ENCODE measurements around the gene MBP. TPM values are rescaled to one million over a fixed set of nuclear protein-coding genes. Genes with fewer than 3 reads are reported as not detected.
"Not testable (repeated sequence)": the region's sequence is repeated elsewhere in the genome, so short reads cannot be mapped to it uniquely, and the experiment has no call there.

The MBP gene
- total RNA-seq, 2 experiments from 2014 or later: 86.5 to 87.0 TPM

DNA sequence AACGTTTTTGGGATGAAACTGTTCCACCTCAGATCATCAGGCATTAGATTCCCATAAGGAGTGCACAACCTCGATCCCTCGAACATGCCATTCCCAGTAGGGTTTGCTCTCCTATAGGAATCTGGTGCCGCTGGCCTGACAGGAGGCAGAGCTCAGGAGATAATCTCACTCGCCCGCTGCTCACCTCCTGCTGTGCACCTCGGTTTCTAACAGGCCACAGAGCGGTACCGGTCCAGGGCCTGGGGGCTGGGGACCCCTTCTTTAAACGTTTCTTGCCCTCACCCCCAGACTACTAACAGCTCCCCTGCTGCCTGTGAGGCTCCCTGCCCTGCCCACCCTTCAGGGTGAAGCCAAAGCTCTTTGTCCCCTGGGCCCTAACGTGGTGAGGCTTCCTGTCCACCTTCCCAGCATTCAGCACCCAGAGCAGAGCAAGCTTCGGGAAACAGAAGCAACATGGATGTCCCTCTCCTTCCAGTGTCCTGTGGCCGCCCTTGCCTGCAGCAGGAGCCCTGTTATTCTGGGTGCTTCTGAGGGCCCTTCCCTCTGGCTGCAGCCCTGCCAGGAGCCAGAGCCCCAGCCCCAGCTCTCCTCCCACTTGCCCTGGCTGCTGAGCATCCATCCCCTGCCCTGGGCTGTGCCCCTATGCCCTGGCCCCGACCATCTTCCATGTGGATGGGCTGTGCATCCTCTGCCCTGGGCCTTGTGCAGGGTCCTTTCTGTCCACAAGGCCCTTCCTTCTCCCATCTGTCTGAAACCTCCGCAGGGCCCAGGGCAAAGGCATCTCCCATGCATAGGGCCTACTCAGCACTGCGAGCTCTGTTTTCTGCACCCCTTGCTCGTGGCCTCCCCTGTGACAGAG, 140.1 kb downstream of the MBP start:
- no peak for ATAC-seq
- no peak overlapping the region for H3K27ac Mint-ChIP-seq
- CTCF ChIA-PET: no interaction called here

DNA sequence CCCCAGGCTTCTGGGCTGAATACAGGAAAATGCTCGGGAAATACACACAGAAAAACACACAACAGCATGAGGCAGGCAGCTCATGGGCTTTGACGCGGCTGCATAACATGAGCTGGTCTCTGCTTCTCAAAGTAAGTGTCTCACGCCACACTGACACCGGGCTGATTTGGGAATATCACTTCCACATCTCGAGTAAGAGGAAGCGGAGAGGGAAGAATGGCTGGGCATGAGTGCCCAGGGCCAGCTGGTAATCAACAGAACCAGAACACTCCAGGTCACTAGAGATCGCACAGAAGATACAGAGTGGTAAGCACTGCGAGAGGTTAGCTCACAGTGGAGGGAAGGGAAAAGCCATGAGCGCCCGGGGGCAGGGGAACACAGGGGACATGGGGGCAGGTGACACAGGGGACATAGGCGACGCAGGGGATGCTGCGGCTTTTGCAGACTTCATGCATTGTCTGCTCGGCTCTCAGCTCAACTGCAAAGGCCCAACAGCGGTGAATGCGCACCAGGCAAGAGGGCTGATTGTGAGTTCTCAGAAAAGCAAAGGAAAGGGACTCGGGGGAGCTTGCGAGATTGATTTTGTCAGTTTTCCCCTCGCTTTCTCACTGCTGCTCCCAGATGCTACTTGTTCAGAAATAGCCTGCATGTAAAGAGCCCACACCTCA, 141.4 kb downstream of the MBP start:
- CTCF ChIA-PET: interaction anchor here (1.5 to 3.3 kb wide), 2 partner anchors 9 to 115 kb away, joined by 3 to 14 read pairs; no protein-coding TSS in a partner anchor
- no peak overlapping the region for H3K27ac Mint-ChIP-seq
- DNase-seq (no peak), ATAC-seq (no peak)
- H3K9me3 Mint-ChIP-seq (ENCODE audit: insufficient read depth): no peaks in the 10 kb centered on the region
- POLR2A ChIA-PET: no interaction called here
- peaks cover 18% of the 10 kb centered on the region for H3K27me3 Mint-ChIP-seq (ENCODE audit: low read depth)
- no peak overlapping the region for H3K4me3 Mint-ChIP-seq
- H3K36me3 Mint-ChIP-seq (ENCODE audit: low read depth): no peaks in the 10 kb centered on the region
- H3K4me1 Mint-ChIP-seq (ENCODE audit: low read depth): peaks cover 6% of the 10 kb centered on the region

More for the DNA sequence above, 140.1 kb downstream of the MBP start:
- peaks cover 18% of the 10 kb centered on the region for H3K27me3 Mint-ChIP-seq (ENCODE audit: low read depth)
- no peaks in the 10 kb centered on the region for H3K9me3 Mint-ChIP-seq (ENCODE audit: insufficient read depth)
- DNase-seq: no peak
- no peaks in the 10 kb centered on the region for H3K36me3 Mint-ChIP-seq (ENCODE audit: low read depth)
- POLR2A ChIA-PET: no interaction called here
- H3K4me3 Mint-ChIP-seq: no peak overlapping the region
- H3K4me1 Mint-ChIP-seq (ENCODE audit: low read depth): peaks cover 6% of the 10 kb centered on the region

DNA sequence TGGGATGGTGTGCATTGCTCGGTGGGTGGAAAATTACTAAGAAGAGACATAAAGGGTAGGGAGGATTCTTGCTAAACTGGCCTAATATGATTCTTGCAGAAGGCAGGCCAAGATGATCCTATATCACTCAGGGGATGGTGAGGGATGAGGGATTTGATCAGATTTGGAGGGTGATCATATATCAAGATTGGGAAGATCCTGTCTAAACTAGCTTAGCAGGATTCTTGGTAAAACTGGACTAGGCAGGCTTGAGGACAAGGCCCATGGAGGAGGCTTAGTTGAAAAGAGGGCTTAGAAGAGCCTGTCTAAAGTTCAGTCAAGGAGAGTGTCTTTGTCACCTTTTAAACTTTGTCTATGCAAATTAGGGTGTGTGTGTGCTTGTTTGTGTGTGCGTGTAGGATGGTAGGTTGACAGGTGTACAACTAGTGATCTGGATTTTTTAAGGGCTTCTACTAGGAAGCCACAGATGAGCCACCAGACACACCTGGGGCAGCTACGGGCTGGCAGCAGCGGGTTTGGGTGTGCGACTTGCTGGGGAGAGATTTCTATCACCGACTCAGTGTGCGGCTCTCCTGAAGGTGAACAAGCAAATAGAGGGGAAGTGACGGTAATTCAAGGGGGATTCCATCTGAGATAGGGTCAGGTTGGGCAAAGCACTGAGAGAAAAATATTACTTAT, 142.1 kb downstream of the MBP start:
- H3K4me3 Mint-ChIP-seq; POLR2A ChIA-PET; DNase-seq; H3K36me3 Mint-ChIP-seq (ENCODE audit: low read depth); H3K4me1 Mint-ChIP-seq (ENCODE audit: low read depth); H3K27ac Mint-ChIP-seq; H3K9me3 Mint-ChIP-seq (ENCODE audit: insufficient read depth); ATAC-seq: not testable (repeated sequence)
- CTCF ChIA-PET: interaction anchor here (1.5 to 3.3 kb wide), 2 partner anchors 10 to 114 kb away, joined by 3 to 14 read pairs; no protein-coding TSS in a partner anchor
- H3K27me3 Mint-ChIP-seq (ENCODE audit: low read depth): peaks cover 12% of the 10 kb centered on the region

DNA sequence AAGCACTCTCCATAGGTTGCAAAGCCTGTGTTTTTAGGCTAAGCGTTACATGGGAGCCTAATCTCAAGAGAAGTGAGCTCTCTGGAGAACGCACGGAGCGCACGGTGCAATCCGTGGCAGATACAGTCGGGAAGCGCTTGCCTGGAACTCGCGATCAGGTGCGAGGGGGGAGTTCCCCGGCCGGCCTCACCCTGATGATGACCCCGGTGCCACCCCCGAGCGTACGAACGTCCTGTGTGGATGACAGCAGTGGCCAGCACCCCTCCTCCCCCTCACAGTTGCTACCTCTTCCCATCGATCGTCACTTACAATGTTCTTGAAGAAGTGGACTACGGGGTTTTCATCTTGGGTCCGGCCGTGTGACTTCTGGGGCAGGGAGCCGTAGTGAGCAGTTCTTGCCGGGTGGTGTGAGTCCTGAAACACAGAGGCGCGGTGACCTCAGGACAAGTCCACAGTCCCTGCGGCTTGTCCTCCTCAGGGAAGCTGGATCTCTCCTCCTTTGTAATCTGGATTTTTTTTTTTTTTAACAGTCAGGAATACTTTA, 142.9 kb downstream of the MBP start:
- CTCF ChIA-PET: interaction anchor here (3.3 kb wide), 1 partner anchor 11 kb away, joined by 14 read pairs; no protein-coding TSS in a partner anchor
- Mint-ChIP-seq H3K9me3 (ENCODE audit: insufficient read depth) (no peaks in the 10 kb centered on the region), H3K4me3 (no peak overlapping the region), H3K27me3 (ENCODE audit: low read depth) (peaks cover 8% of the 10 kb centered on the region), H3K27ac (no peak overlapping the region), H3K4me1 (ENCODE audit: low read depth) (no peaks in the 10 kb centered on the region), H3K36me3 (ENCODE audit: low read depth) (no peaks in the 10 kb centered on the region)
- ATAC-seq (no peak), DNase-seq (no peak)
- POLR2A ChIA-PET: no interaction called here

DNA sequence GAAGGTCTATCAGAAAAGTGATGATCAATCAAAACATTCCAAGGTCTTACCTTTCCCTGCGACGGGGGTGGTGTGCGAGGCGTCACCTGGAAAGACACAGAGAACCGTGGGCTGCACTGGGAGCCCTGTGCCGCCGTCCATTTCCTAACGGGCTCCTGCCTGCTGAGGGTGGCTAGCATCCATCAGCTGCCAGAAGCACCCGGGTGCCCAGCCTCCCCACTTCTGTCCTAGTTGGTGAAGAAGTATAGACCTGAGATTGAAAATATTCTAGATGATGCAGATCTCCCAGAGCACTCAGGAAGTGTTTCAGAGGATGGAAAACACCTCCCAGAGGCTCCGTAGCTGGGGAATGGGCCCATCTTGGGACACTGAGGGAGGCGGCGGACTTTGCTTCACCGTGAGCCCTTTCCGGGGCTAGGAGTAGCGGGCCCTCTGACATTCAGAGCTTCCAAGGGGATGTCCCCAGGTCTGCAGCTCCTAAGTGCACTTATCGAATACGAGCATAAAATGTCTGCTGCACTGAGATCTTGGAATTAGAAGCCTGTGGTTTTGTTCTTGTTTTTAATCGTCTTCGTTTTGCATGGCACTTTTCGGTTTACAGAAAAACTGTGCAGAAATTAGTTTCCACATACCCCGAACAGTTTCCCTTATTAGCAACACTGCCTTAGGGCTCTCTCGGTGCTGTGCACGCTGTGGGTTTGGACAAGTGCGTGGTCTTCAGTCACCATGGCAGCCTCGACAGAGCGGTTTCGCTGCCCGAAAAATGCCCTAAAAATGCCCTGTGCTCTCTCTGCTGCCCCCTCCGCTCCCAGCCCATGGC, 143.5 kb downstream of the MBP start:
- Mint-ChIP-seq H3K4me1 (ENCODE audit: low read depth) (no peaks in the 10 kb centered on the region), H3K4me3 (no peak overlapping the region), H3K27me3 (ENCODE audit: low read depth) (peaks cover 4% of the 10 kb centered on the region), H3K9me3 (ENCODE audit: insufficient read depth) (no peaks in the 10 kb centered on the region), H3K36me3 (ENCODE audit: low read depth) (no peaks in the 10 kb centered on the region), H3K27ac (no peak overlapping the region)
- POLR2A ChIA-PET: no interaction called here
- no peak for ATAC-seq
- no peak for DNase-seq
- CTCF ChIA-PET: interaction anchor here (3.3 kb wide), 1 partner anchor 11 kb away, joined by 14 read pairs; no protein-coding TSS in a partner anchor

DNA sequence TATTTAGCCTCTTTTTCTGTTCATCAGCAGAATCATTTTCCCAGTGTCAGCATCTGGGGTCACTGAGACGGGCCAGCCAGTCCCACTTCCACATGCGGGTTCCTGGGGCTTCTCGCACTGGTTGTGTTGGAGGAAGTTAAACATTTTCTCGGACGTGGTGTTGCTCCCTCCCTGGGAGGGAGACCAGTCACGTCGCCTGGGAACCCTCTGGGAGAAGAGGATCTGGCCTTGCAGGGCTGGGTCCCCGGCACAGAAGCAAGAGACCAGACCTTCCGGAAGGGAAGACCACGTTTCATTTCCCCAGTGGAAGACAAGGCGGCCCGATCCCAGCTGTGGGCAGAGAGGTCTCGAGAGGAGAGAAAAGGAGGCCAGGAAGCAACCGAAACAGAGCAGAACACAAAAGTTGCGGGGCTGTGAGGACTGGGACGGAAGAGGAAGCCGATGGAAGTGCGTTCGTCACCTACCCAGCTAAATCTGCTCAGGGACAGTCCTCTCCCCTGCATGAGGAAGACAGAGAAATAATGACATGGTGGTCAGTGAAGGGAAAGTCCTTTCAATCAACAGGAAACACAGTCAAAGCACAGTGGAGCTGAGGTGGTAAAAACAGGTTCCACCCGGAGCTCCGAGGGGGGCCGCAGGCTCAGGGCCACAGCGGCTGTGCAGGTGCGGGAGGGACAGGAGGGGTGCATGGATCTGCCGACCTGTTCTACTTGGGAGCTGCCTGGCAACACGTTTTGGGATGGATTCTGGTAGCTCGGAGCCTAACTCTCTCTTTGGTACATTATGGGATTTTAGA, 144.4 kb downstream of the MBP start:
- no peak overlapping the region for H3K4me3 Mint-ChIP-seq

DNA sequence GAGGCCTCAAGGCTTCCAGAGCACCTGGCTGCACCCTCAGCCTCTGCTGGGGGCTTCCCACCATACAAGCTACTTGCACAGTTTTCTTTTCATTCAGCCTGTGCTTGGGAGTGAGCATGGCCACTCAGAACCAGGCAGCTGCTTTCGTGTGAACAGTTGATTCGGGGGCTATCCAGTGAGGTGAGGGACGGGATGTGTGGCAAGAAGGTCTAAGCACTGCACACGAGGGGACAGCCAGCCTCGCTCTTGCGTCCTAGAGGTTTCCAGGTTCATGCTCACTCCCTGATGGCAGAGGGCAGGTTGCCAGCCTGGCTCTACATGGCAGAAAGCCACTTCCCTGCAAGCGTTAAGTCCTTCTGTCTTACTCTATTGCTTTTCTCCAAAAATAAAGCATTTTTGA, 146.2 kb downstream of the MBP start:
- no peak overlapping the region for H3K27ac Mint-ChIP-seq
- POLR2A ChIA-PET: interaction anchor here (0.6 kb wide), 1 partner anchor 14 kb away, joined by 3 read pairs; no protein-coding TSS in a partner anchor
- no peaks in the 10 kb centered on the region for H3K9me3 Mint-ChIP-seq (ENCODE audit: insufficient read depth)
- CTCF ChIA-PET: interaction anchor here (0.7 to 1.6 kb wide), 4 partner anchors 14 to 185 kb away, joined by 3 to 5 read pairs (median 4); no protein-coding TSS in a partner anchor
- H3K4me3 Mint-ChIP-seq: no peak overlapping the region
- DNase-seq: no peak
- H3K36me3 Mint-ChIP-seq (ENCODE audit: low read depth): no peaks in the 10 kb centered on the region
- no peaks in the 10 kb centered on the region for H3K27me3 Mint-ChIP-seq (ENCODE audit: low read depth)
- no peak for ATAC-seq
- peaks cover 4% of the 10 kb centered on the region for H3K4me1 Mint-ChIP-seq (ENCODE audit: low read depth)

More for the DNA sequence above, 144.4 kb downstream of the MBP start:
- Mint-ChIP-seq H3K36me3 (ENCODE audit: low read depth) (no peaks in the 10 kb centered on the region), H3K27ac (no peak overlapping the region), H3K4me1 (ENCODE audit: low read depth) (peaks cover under 1% of the 10 kb centered on the region), H3K27me3 (ENCODE audit: low read depth) (no peaks in the 10 kb centered on the region), H3K9me3 (ENCODE audit: insufficient read depth) (no peaks in the 10 kb centered on the region)
- ChIA-PET POLR2A (no interaction called here), CTCF (interaction anchor here (3.3 kb wide), 1 partner anchor 12 kb away, joined by 14 read pairs; no protein-coding TSS in a partner anchor)
- ATAC-seq (no peak), DNase-seq (no peak)

DNA sequence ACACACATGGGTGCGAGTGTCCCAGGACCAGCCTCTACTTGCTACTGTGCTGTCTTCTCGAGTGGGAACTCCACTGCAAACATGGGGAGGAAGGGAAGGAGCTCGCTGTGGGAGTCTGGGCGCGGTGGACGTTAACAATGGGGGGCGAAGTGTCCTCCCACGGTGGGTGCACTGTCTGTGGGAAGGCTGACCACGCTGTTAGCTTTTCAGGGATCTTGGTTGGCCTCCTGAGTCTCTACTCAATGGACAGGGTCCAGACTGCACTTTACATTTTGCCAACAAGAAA, 146.7 kb downstream of the MBP start:
- no peak overlapping the region for H3K27ac Mint-ChIP-seq
- ChIA-PET CTCF (interaction anchor here (1.0 to 3.9 kb wide), 3 partner anchors 9 to 182 kb away, joined by 3 to 59 read pairs (median 5); no protein-coding TSS in a partner anchor), POLR2A (no interaction called here)
- no peak for DNase-seq
- no peak for ATAC-seq
- no peak overlapping the region for H3K4me3 Mint-ChIP-seq
- H3K36me3 Mint-ChIP-seq (ENCODE audit: low read depth): no peaks in the 10 kb centered on the region
- H3K9me3 Mint-ChIP-seq (ENCODE audit: insufficient read depth): no peaks in the 10 kb centered on the region
- H3K4me1 Mint-ChIP-seq (ENCODE audit: low read depth): peaks cover 4% of the 10 kb centered on the region
- H3K27me3 Mint-ChIP-seq (ENCODE audit: low read depth): no peaks in the 10 kb centered on the region

DNA sequence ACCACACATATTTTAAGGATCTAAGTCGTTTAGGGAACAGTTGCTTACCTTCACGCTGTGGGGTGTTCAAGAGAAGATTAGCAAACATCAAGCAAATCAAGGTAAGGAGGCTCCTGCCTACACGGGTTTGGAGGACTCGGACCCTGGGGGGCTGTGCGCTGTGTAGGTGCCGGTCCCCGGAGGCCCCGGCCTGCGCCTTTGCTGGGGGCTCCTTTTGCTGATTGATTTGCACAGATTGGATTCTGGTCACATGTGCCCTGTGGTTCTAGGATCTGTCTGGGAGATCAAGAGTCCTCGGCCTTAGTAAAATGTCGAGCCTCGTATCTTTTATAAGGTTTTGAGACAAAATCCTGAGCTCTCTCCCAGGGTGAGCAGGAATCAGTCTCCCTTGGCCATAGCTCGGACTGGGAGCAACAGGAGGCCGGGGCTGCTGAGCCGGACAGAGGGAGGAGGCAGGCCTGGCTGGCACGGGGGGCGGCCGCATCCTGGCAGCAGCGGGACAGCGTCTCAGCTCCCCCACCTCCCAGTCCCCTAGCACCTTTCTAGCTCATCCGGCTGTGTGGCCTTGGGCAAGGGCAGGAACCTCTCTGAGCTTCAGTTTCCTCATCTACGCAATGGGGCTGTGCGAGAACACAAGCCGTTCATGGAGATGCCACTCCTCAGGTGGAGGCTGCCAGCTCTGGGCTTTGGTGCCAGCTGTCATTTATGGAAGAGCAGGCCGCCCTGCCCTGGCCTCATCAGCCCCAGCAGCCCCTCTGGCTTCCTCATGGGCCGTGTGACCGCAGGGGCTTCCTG, 147.2 kb downstream of the MBP start:
- POLR2A ChIA-PET: no interaction called here
- CTCF ChIA-PET: interaction anchor here (1.0 to 4.5 kb wide), 4 partner anchors 8 to 183 kb away, joined by 3 to 61 read pairs (median 43); no protein-coding TSS in a partner anchor
- no peak overlapping the region for H3K4me3 Mint-ChIP-seq
- no peak overlapping the region for H3K27ac Mint-ChIP-seq
- H3K9me3 Mint-ChIP-seq (ENCODE audit: insufficient read depth): no peaks in the 10 kb centered on the region
- peaks cover 4% of the 10 kb centered on the region for H3K4me1 Mint-ChIP-seq (ENCODE audit: low read depth)
- DNase-seq (no peak), ATAC-seq (no peak)
- H3K36me3 Mint-ChIP-seq (ENCODE audit: low read depth): no peaks in the 10 kb centered on the region
- H3K27me3 Mint-ChIP-seq (ENCODE audit: low read depth): no peaks in the 10 kb centered on the region
